ENCODE data around the gene ANKRD9. TPM values are rescaled to one million over a fixed set of nuclear protein-coding genes. Genes with fewer than 3 reads are reported as not detected.

Gene ANKRD9
- total RNA-seq, 6 donors from 2014 or later, result 21.0 to 99.9 (median 47.6) TPM

DNA sequence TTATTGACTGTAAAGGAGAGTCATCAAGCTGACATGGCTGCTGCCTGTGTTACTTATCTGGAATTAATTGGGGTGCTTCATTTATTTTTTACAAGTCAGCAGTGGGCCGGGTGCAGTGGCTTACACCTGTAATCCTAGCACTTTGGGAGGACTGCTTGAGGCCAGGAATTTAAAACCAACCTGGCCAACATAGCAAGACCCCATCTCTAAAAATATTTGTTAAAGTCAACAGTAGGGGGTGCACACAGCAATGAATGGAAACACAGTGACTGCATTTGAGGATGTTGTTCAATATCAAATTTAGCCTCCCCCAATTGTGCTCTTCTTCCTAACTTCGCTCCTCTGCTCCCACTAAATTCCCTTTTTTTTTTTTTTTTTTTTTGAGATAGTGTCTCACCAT lies 52.1 kb downstream of the ANKRD9 start:
- 49 to 73% methylated on average over 2 of the region's 2 CpGs for WGBS, 2 donors
- TF ChIP-seq, protein P1, sequence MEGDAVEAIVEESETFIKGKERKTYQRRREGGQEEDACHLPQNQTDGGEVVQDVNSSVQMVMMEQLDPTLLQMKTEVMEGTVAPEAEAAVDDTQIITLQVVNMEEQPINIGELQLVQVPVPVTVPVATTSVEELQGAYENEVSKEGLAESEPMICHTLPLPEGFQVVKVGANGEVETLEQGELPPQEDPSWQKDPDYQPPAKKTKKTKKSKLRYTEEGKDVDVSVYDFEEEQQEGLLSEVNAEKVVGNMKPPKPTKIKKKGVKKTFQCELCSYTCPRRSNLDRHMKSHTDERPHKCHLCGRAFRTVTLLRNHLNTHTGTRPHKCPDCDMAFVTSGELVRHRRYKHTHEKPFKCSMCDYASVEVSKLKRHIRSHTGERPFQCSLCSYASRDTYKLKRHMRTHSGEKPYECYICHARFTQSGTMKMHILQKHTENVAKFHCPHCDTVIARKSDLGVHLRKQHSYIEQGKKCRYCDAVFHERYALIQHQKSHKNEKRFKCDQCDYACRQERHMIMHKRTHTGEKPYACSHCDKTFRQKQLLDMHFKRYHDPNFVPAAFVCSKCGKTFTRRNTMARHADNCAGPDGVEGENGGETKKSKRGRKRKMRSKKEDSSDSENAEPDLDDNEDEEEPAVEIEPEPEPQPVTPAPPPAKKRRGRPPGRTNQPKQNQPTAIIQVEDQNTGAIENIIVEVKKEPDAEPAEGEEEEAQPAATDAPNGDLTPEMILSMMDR (IDR thresholded peaks at IDR 0.05), result no peak
- TF ChIP-seq EP300 (IDR thresholded peaks at IDR 0.05) (no peak), POLR2AphosphoS5 (IDR thresholded peaks at IDR 0.05) (no peak), POLR2A (IDR thresholded peaks at IDR 0.05) (no peak)
- H3K4me3 ChIP-seq, result no peak overlapping the region

DNA sequence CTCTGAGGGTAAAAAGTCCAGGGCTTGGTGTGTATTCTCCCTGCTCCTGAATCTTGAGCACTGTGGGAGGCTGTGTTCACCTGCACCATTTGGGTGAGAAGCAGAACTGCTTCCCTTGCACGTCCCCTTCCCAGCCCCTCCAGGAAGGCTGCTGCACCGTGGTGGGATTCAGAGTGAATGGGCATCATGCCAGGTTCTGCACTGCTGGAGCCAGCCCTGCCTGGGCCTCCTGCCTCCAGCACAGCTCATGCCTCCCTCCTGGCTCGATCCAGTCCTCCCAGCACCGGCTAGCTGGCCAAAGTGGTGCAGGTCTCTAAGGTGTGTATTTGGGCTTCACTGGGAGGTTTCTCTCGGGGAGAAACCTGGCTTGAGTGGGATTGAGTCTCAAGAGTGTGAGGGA lies 54.9 kb downstream of the ANKRD9 start:
- DNase-seq, result no peak
- 79 to 84% methylated on average over 4 to 5 of the region's 5 CpGs for WGBS, 2 donors
- H3K4me3 ChIP-seq, result no peak overlapping the region
- ATAC-seq (ENCODE audit: low FRiP score in 2 of 2), result no peak
- TF ChIP-seq EP300 (IDR thresholded peaks at IDR 0.05) (no peak), POLR2AphosphoS5 (IDR thresholded peaks at IDR 0.05) (no peak), POLR2A (IDR thresholded peaks at IDR 0.05) (no peak)
- TF ChIP-seq, protein P1 (IDR thresholded peaks at IDR 0.05), result no peak
- H3K27me3 ChIP-seq, result no peaks in the 10 kb centered on the region
- H3K9me3 ChIP-seq, result no peaks in the 10 kb centered on the region
- H3K36me3 ChIP-seq, result peaks cover 11 to 67% (median 43%) of the 10 kb centered on the region in 4 donors
- H3K4me1 ChIP-seq, result no peaks in the 10 kb centered on the region
- no peak overlapping the region for H3K27ac ChIP-seq

More for the DNA sequence above, 52.1 kb downstream of the ANKRD9 start:
- ATAC-seq (ENCODE audit: low FRiP score in 2 of 2) (no peak), DNase-seq (no peak)
- Histone ChIP-seq H3K9me3 (no peaks in the 10 kb centered on the region), H3K4me1 (no peaks in the 10 kb centered on the region), H3K27ac (no peak overlapping the region), H3K36me3 (peaks cover under 1 to 54% (median 18%) of the 10 kb centered on the region in 4 donors), H3K27me3 (no peaks in the 10 kb centered on the region)

DNA sequence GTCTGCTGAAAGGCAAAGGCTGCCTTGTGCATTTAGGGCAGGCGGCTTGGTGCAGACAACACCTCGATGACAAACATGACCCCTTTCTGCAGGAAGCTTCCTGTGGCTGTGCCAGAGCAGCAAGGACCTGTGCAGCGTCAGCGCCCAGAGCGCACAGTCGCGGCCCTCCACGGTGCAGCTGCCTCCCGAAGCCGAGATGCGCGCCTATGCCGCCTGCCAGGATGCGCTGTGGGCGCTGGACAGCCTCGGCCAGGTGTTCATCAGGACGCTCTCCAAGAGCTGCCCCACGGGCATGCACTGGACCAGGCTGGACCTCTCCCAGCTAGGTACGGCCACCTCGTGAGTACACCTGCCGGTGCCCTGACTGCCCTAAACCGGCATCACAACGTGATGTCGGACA lies 57.3 kb downstream of the ANKRD9 start:
- Histone ChIP-seq H3K4me3 (no peak overlapping the region), H3K27me3 (no peaks in the 10 kb centered on the region), H3K36me3 (peaks cover 17 to 73% (median 46%) of the 10 kb centered on the region in 4 donors), H3K4me1 (no peaks in the 10 kb centered on the region), H3K9me3 (no peaks in the 10 kb centered on the region), H3K27ac (no peak overlapping the region)
- TF ChIP-seq POLR2AphosphoS5 (IDR thresholded peaks at IDR 0.05), result no peak
- TF ChIP-seq, protein P1 (IDR thresholded peaks at IDR 0.05), result no peak
- TF ChIP-seq EP300 (IDR thresholded peaks at IDR 0.05), result no peak
- TF ChIP-seq POLR2A (IDR thresholded peaks at IDR 0.05), result no peak
- ATAC-seq (ENCODE audit: low FRiP score in 2 of 2) (no peak), DNase-seq (peak in 1 of 2 donors; percentile 80)
- WGBS, 2 donors, result 93% methylated on average over 19 of the region's 24 CpGs; no CpG with 5 or more reads in 1 of the 2 donors

Small RNAs within 50 kb of the gene (small RNA-seq; reads per million reads assigned to genes)
- gene MIR4309, result 0 reads per million in 4 donors

Other genes with a start within 250 kb of the ANKRD9 start
- gene MOK, start 204.6 kb downstream of the ANKRD9 start, total RNA-seq, result 10 to 100 TPM in 5 of 6 donors, 1 to 10 TPM in 1; 8.8 to 66.0 (median 29.4) TPM
- gene ZNF839, start 190.0 kb downstream of the ANKRD9 start, total RNA-seq, result 10 to 100 TPM in 4 of 6 donors, 1 to 10 TPM in 2; 8.7 to 37.7 (median 14.1) TPM
- 10 to 100 TPM; 13.6 to 37.7 (median 31.1) TPM for gene CINP, start 146.9 kb downstream of the ANKRD9 start, total RNA-seq
- 10 to 100 TPM; 16.3 to 71.2 (median 24.6) TPM for gene TECPR2, start 146.8 kb downstream of the ANKRD9 start, total RNA-seq
- gene RCOR1, start 82.9 kb upstream of the ANKRD9 start, total RNA-seq, result 10 to 100 TPM; 19.8 to 58.7 (median 34.3) TPM

Data from upper lobe of left lung (tissue), 6 donors.